Kidney epithelial cell (primary cell): ENCODE measurements around the gene MIGA1. TPM values are rescaled to one million over a fixed set of nuclear protein-coding genes. Genes with fewer than 3 reads are reported as not detected.

ENCODE experiments used
- DNase-seq: peaks from one replicate; pipeline ENCODE4 v3.0.0-alpha.2; 2010; ENCODE audit warnings: low read depth
- H3K27me3 ChIP-seq: 2 replicates; pipeline ENCODE4 v1.6.0; 2011; ENCODE audit warnings: low read length; ENCODE audit not compliant: control insufficient read depth, insufficient read depth
- H3K36me3 ChIP-seq: 2 replicates; pipeline ENCODE4 v1.5.1; 2011; ENCODE audit warnings: low read length; ENCODE audit not compliant: control insufficient read depth, insufficient read depth
- H3K4me3 ChIP-seq: 2 replicates; pipeline ENCODE4 v1.5.1; 2011; ENCODE audit warnings: low read depth, mild to moderate bottlenecking, control low read depth, low read length
- total RNA-seq: library from RNA; depleted of rRNA; stranded (reverse); fragments of >200 nt; gene quantifications from 2 replicates; pipeline ENCODE4 v1.2.3, GENCODE V29; 2015
- TF ChIP-seq, protein P1 (sequence below): IDR thresholded peaks from 2 replicates; pipeline ENCODE4 v1.5.1; 2011; ENCODE audit warnings: mild to moderate bottlenecking, moderate library complexity, low read length, control low read depth, inconsistent platforms; ENCODE audit not compliant: insufficient read depth, poor library complexity, severe bottlenecking

MIGA1 gene
- total RNA-seq, 1 donor from 2014 or later: 14.5 TPM

DNA sequence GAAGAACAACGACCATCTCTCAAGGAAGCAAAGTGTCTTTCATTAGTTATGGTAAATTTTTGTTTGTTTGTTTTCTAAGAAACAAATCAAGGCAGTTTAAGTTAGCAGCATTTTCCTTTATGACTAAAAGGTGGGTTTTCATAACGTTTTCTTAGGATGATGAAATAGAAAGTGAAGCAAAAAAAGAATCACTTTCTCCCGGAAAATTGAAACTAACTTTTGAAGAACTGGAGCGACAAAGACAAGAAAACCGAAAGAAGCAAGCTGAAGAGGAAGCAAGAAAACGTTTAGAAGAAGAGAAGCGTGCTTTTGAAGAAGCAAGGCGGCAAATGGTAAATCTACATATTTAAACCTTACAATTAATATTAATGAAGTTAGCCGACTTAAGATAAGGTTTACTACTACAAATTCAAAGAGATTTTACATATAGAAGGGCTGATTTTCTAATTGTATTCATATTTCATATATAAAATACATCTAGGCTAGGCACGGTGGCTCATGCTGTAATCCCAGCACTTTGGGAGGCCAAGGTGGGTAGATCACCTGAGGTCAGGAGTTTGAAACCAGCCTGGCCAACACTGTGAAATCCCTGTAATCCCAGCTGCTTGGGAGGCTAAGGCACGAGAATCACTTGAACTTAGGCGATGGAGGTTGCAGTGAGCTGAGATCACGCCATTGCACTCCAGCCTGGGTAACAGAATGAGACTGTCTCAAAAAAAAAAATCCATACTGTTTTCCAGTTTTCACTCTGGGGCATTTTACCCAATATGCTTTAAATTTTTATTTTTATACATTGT lies 147.3 kb downstream of the MIGA1 start:
- H3K36me3 ChIP-seq: peaks cover 1% of the 10 kb centered on the region
- no peak for DNase-seq
- no peaks in the 10 kb centered on the region for H3K27me3 ChIP-seq
- no peak overlapping the region for H3K4me3 ChIP-seq
- TF ChIP-seq, protein P1, sequence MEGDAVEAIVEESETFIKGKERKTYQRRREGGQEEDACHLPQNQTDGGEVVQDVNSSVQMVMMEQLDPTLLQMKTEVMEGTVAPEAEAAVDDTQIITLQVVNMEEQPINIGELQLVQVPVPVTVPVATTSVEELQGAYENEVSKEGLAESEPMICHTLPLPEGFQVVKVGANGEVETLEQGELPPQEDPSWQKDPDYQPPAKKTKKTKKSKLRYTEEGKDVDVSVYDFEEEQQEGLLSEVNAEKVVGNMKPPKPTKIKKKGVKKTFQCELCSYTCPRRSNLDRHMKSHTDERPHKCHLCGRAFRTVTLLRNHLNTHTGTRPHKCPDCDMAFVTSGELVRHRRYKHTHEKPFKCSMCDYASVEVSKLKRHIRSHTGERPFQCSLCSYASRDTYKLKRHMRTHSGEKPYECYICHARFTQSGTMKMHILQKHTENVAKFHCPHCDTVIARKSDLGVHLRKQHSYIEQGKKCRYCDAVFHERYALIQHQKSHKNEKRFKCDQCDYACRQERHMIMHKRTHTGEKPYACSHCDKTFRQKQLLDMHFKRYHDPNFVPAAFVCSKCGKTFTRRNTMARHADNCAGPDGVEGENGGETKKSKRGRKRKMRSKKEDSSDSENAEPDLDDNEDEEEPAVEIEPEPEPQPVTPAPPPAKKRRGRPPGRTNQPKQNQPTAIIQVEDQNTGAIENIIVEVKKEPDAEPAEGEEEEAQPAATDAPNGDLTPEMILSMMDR: no peak

GRCh38 chr1:77927414-77927813 lies 148.0 kb downstream of the MIGA1 start:
- DNase-seq: no peak
- TF ChIP-seq, protein P1: no peak
- H3K4me3 ChIP-seq: no peak overlapping the region
- H3K27me3 ChIP-seq: no peaks in the 10 kb centered on the region
- peaks cover 1% of the 10 kb centered on the region for H3K36me3 ChIP-seq

Other genes with a start within 250 kb of the MIGA1 start
- 62.2 and 71.9 TPM in 2 replicates for gene ZZZ3, start 97.0 kb upstream of the MIGA1 start, total RNA-seq
- gene USP33, start 19.8 kb upstream of the MIGA1 start, total RNA-seq: 47.0 and 47.6 TPM in 2 replicates
- gene NEXN, start 109.0 kb downstream of the MIGA1 start, total RNA-seq: 4.6 and 6.6 TPM in 2 replicates
- gene FUBP1, start 199.4 kb downstream of the MIGA1 start, total RNA-seq: 101 and 102 TPM in 2 replicates
- gene DNAJB4, start 225.3 kb downstream of the MIGA1 start, total RNA-seq: 7.3 and 8.1 TPM in 2 replicates